A549 treated with AZD9567 at 1 μM for 4 hours (cell line): ENCODE measurements around the gene GREB1L. TPM values are rescaled to one million over a fixed set of nuclear protein-coding genes. Genes with fewer than 3 reads are reported as not detected.

Experiments
- total RNA-seq: library from RNA; stranded (reverse); fragments of 200-300 nt; extraction: Qiagen RNA extraction; gene quantifications from 5 replicates; pipeline ENCODE4 v1.2.3, GENCODE V29; 2022; ENCODE audit not compliant: insufficient read depth

The GREB1L gene
- total RNA-seq = 2.2 to 4.7 TPM (median 3.8 TPM) in 5 replicates

GRCh38 chr18:21242141-21242779 lies at the start of gene GREB1L:
Gene GREB1L (plus strand): TSS chr18:21242232. CDS start chr18:21383519, 141,287 bp downstream.

Other genes starting within 250 kb of the GREB1L start
- 15.1 to 25.1 TPM (median 20.3 TPM) in 5 replicates for gene ROCK1, start 130.4 kb upstream of the GREB1L start, total RNA-seq